PC-3 (cell line): ENCODE results near the gene KRT33B. TPM values are rescaled to one million over a fixed set of nuclear protein-coding genes. Genes with fewer than 3 reads are reported as not detected.

Experiments used
- ATAC-seq: fragments of 200-7000 bp; cut with Tn5 transposase; 2 replicates; pipeline ENCODE4 v1.9.1; 2020; ENCODE audit warnings: mild to moderate bottlenecking, moderate library complexity
- BruUV-seq: library from RNA; stranded (reverse); fragments of 400-500 nt; replicated peaks from 2 replicates; lab custom pipeline; 2021; lab: Mats Ljungman, UMichigan
- CTCF ChIA-PET: fragments of 300-600 bp; sonication (Branson Sonifier 250); formaldehyde crosslinking; loops from one replicate; lab custom pipeline; 2022; ENCODE audit warnings: antibody characterized with exemption; lab: Charles Lee
- POLR2A ChIA-PET: fragments of 300-600 bp; sonication (Branson Sonifier 250); formaldehyde crosslinking; loops from one replicate; lab custom pipeline; 2022; ENCODE audit warnings: antibody characterized with exemption; ENCODE audit not compliant: unreplicated experiment; lab: Charles Lee
- DNase-seq: peaks from one replicate; pipeline ENCODE4 v3.0.0-alpha.2; 2015
- H2AFZ ChIP-seq: fragments of 300-600 bp; sonication (generic); 2 replicates; pipeline ENCODE4 v1.6.0; 2016; ENCODE audit warnings: antibody characterized with exemption, low read length
- H3F3A ChIP-seq: fragments of 300-600 bp; sonication (generic); one replicate; pipeline ENCODE4 v1.6.0; 2017; ENCODE audit warnings: antibody characterized with exemption, low read length, control low read depth, mild to moderate bottlenecking; ENCODE audit not compliant: unreplicated experiment
- H3K27ac ChIP-seq: fragments of 300-600 bp; sonication (generic); 2 replicates; pipeline ENCODE4 v1.5.1; 2016; ENCODE audit warnings: mild to moderate bottlenecking, low read length
- H3K27me3 ChIP-seq: fragments of 300-600 bp; sonication (generic); 2 replicates; pipeline ENCODE4 v1.6.1; 2016; ENCODE audit warnings: low read length, mixed read lengths
- H3K36me3 ChIP-seq: fragments of 300-600 bp; sonication (generic); 2 replicates; pipeline ENCODE4 v1.6.1; 2016; ENCODE audit warnings: low read depth, mixed run types, low read length, mixed read lengths
- H3K4me1 ChIP-seq: fragments of 300-600 bp; sonication (generic); 2 replicates; pipeline ENCODE4 v1.5.1; 2016; ENCODE audit warnings: low read length; ENCODE audit not compliant: insufficient read depth
- H3K4me2 ChIP-seq: fragments of 300-600 bp; sonication (generic); 2 replicates; pipeline ENCODE4 v1.6.0; 2016; ENCODE audit warnings: low read length
- H3K4me3 ChIP-seq: fragments of 300-600 bp; sonication (generic); 2 replicates; pipeline ENCODE4 v1.5.1; 2016; ENCODE audit warnings: mild to moderate bottlenecking, low read length, mixed read lengths
- H3K79me2 ChIP-seq: fragments of 300-600 bp; sonication (generic); 2 replicates; pipeline ENCODE4 v1.6.1; 2017; ENCODE audit warnings: low read length, mixed read lengths
- H3K9ac ChIP-seq: fragments of 300-600 bp; sonication (generic); 2 replicates; pipeline ENCODE4 v1.6.0; 2016; ENCODE audit warnings: mild to moderate bottlenecking, low read length
- H3K9me2 ChIP-seq: fragments of 300-600 bp; sonication (generic); replicated peaks from 2 replicates; pipeline ENCODE4 v1.6.1; 2016; ENCODE audit warnings: mixed run types, low read length, mixed read lengths
- H3K9me3 ChIP-seq: fragments of 300-600 bp; sonication (generic); 2 replicates; pipeline ENCODE4 v1.6.1; 2016; ENCODE audit warnings: low read length, mixed read lengths
- H4K20me1 ChIP-seq: fragments of 300-600 bp; sonication (generic); 2 replicates; pipeline ENCODE4 v1.6.1; 2016; ENCODE audit warnings: low read length, mixed read lengths
- EZH2 ChIP-seq: fragments of 300-600 bp; sonication (generic); IDR thresholded peaks from one replicate; pipeline ENCODE4 v1.6.1; 2017; ENCODE audit warnings: antibody characterized with exemption, mild to moderate bottlenecking, low read length; ENCODE audit not compliant: unreplicated experiment
- EZH2phosphoT487 ChIP-seq: fragments of 300-600 bp; sonication (generic); IDR thresholded peaks from 2 replicates; pipeline ENCODE4 v1.6.1; 2018; ENCODE audit warnings: mild to moderate bottlenecking, antibody characterized with exemption, low read length, borderline replicate concordance
- intact Hi-C: fragments of 100-400 bp; cut with micrococcal nuclease; formaldehyde crosslinking; loops from 2 replicates; pipeline ENCODE4 v1.9.0; 2023
- total RNA-seq: library from RNA; depleted of rRNA; stranded (reverse); fragments of >200 nt; gene quantifications from 2 replicates; pipeline ENCODE4 v1.2.3, GENCODE V29; 2014
- TF ChIP-seq, protein P1 (sequence below): fragments of 300-600 bp; sonication (generic); conservative IDR thresholded peaks from 2 replicates; pipeline ENCODE4 v1.5.1; 2017; ENCODE audit warnings: antibody characterized with exemption, low read depth, mild to moderate bottlenecking, low read length

The KRT33B gene
- total RNA-seq, 1 experiment from 2014 or later, result not detected

DNA sequence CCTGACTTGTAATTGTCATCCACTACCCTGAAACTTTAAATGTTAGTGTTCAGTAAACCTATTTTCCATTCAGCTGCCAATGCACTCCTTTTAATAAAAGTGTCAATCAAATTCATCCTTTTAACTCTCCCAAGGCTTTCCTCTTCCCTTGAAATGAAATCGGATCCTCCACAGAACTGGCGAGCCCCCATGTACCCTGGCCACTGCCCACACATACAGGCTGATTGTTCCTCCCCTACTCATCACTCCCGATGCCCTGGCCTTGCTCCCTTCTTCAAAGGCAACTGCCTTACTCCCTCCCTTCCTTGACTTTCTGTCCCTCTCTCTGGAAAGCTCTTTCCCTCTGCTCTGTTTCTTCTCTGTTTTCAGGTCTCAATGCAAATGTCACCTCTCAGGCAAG is 26.6 kb downstream of the KRT33B start:
- ChIA-PET POLR2A (no interaction called here), CTCF (no interaction called here)
- no TSS peak for BruUV-seq
- H4K20me1 ChIP-seq, result no peaks in the 10 kb centered on the region
- TF ChIP-seq EZH2phosphoT487 (no peak), EZH2 (no peak)
- TF ChIP-seq, protein P1, sequence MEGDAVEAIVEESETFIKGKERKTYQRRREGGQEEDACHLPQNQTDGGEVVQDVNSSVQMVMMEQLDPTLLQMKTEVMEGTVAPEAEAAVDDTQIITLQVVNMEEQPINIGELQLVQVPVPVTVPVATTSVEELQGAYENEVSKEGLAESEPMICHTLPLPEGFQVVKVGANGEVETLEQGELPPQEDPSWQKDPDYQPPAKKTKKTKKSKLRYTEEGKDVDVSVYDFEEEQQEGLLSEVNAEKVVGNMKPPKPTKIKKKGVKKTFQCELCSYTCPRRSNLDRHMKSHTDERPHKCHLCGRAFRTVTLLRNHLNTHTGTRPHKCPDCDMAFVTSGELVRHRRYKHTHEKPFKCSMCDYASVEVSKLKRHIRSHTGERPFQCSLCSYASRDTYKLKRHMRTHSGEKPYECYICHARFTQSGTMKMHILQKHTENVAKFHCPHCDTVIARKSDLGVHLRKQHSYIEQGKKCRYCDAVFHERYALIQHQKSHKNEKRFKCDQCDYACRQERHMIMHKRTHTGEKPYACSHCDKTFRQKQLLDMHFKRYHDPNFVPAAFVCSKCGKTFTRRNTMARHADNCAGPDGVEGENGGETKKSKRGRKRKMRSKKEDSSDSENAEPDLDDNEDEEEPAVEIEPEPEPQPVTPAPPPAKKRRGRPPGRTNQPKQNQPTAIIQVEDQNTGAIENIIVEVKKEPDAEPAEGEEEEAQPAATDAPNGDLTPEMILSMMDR, result no peak
- no peaks in the 10 kb centered on the region for H3K4me1 ChIP-seq
- no peak overlapping the region for H3K4me3 ChIP-seq
- H3K9me2 ChIP-seq, result no peaks in the 10 kb centered on the region
- no peak overlapping the region for H3K9ac ChIP-seq
- H3K79me2 ChIP-seq, result no peaks in the 10 kb centered on the region
- H3F3A ChIP-seq, result no peaks in the 10 kb centered on the region
- H3K36me3 ChIP-seq, result no peaks in the 10 kb centered on the region
- H3K27ac ChIP-seq, result no peak overlapping the region
- H3K9me3 ChIP-seq, result no peaks in the 10 kb centered on the region
- no peak overlapping the region for H3K4me2 ChIP-seq
- H3K27me3 ChIP-seq, result no peaks in the 10 kb centered on the region
- intact Hi-C loops, result no loop called here
- DNase-seq, result no peak
- H2AFZ ChIP-seq, result no peak overlapping the region
- ATAC-seq, result no peak

DNA sequence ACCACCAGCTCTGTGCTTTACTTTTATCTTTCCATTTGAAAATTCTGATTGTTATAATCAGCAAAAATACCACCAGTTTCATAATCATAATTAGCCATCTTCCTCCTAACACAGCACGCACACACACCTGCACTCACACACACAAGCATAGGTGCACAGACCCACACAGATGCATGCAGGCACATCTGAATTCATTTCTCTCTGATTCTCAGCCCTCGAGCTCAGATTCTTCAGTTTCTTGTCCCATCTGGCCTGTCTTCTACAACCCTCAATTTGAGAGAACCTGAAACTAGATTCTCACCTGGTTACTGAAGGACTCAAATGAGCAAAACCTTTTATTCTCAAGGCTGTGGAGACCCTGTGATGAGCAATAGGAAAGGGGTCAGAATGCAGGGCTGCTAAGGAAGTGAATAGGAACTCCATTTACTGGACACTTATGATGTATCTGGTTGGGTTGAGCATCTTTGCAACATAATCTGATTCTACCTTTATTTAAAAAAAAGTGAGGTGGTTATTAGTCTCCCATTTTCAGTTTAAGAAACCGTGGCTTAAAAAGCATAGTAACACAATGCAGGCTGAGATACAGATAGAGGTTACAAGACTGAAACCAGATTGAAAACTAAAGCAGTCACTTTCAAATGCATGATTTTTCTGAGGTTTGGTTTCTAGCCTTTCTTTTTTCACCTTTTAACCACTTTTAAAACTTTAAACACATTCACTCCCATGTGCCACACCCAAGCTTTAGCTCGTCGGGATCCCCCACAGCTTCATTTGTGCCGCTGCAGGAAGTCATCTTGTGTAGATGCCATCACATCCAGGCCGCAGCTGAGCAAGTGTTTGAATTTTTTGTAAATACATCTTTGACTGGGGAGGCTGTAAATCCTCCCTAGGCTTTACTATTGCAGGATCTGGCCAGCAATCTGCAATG is 28.4 kb downstream of the KRT33B start:
- Histone ChIP-seq H2AFZ (no peak overlapping the region), H3F3A (no peaks in the 10 kb centered on the region), H4K20me1 (no peaks in the 10 kb centered on the region), H3K4me2 (no peak overlapping the region), H3K79me2 (no peaks in the 10 kb centered on the region), H3K9me3 (no peaks in the 10 kb centered on the region), H3K36me3 (no peaks in the 10 kb centered on the region), H3K27ac (no peak overlapping the region), H3K9ac (no peak overlapping the region), H3K9me2 (no peaks in the 10 kb centered on the region), H3K4me3 (no peak overlapping the region), H3K4me1 (no peaks in the 10 kb centered on the region), H3K27me3 (no peaks in the 10 kb centered on the region)
- TF ChIP-seq EZH2 (no peak), EZH2phosphoT487 (no peak)
- TF ChIP-seq, protein P1, result no peak
- BruUV-seq, result no TSS peak
- ChIA-PET CTCF (no interaction called here), POLR2A (no interaction called here)
- no peak for ATAC-seq
- no peak for DNase-seq
- intact Hi-C loops, result no loop called here

DNA sequence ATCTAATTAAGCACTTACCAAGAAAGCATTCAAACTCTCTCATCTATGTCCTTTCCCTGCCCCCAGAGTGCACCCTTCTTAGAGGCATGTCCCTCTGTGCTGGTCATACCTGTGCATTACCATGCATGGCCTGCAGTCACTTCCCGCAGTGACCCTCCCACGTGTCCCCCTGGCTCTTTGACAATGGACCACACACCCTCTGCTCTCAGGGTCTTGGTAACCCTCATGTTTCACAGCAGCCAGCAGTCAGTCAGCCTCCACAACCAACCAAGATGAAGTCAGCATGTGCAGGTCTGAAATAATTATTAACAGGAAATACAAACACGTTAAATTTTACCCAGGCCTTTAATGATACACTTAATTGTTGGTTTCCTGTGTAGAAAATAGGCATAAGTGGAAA is 29.1 kb downstream of the KRT33B start:
- CTCF ChIA-PET, result no interaction called here
- H3K36me3 ChIP-seq, result no peaks in the 10 kb centered on the region
- no peak overlapping the region for H3K27ac ChIP-seq

More for the DNA sequence above, 29.1 kb downstream of the KRT33B start:
- H3K9me3 ChIP-seq, result no peaks in the 10 kb centered on the region
- H3K4me2 ChIP-seq, result no peak overlapping the region
- no peak for DNase-seq
- no peaks in the 10 kb centered on the region for H3K9me2 ChIP-seq
- TF ChIP-seq EZH2 (no peak), EZH2phosphoT487 (no peak)
- TF ChIP-seq, protein P1, result no peak
- H3F3A ChIP-seq, result no peaks in the 10 kb centered on the region
- no peak overlapping the region for H3K9ac ChIP-seq
- BruUV-seq, result no TSS peak
- H3K79me2 ChIP-seq, result no peaks in the 10 kb centered on the region
- no peaks in the 10 kb centered on the region for H3K27me3 ChIP-seq
- no peak overlapping the region for H3K4me3 ChIP-seq
- H4K20me1 ChIP-seq, result no peaks in the 10 kb centered on the region
- H3K4me1 ChIP-seq, result no peaks in the 10 kb centered on the region
- no peak overlapping the region for H2AFZ ChIP-seq
- intact Hi-C loops, result no loop called here
- POLR2A ChIA-PET, result interaction anchor here (0.7 kb wide), 1 partner anchor 495 kb away, joined by 3 read pairs; no protein-coding TSS in a partner anchor
- no peak for ATAC-seq
